ENCODE measurements around the gene SLC35B1.

GRCh38 chr17:49692751-49693150 lies 15.0 kb downstream of the SLC35B1 start:
- TF ChIP-seq CTCF (IDR thresholded peaks at IDR 0.05) (no peak), EP300 (IDR thresholded peaks at IDR 0.05; ENCODE audit: low read depth) (no peak)
